Measurements from ENCODE around the gene ZNF367.

ZNF367 gene

GRCh38 chr9:96418083-96418919 lies at the start of gene ZNF367:
TSS of gene ZNF367 (minus strand) at chr9:96418370. CDS start at chr9:96418032, 338 bp downstream.
- DNase-seq (ENCODE audit: low read depth in 2 of 2, low spot score in 1 of 2), result peak; percentile 75 to 85

- DNase-seq (ENCODE audit: low read depth in 2 of 2, low spot score in 1 of 2), result no peak
Measured at GRCh38 chr9:96467784-96468183, 49.6 kb upstream of the ZNF367 start.

DNA sequence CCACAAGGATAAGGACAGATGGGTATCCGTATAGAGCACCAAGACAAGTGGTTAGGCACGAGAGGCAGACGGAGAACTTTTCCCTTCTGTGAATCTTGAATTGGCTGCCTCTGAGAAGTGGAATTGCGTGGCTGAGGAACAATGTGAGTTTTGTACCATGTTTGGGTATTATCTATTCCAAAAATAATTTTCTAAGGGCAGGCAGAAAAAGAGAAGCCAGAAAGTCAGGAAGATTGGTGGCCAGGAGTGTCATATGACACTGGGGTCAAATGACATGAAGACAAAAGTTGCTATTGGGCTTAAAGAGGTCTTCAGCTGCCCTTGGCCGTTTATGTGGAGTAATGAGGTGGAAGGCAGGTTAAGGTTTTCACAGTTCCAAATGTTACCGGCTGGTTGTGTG lies 46.3 kb upstream of the ZNF367 start:
- no peak for DNase-seq (ENCODE audit: low read depth in 2 of 2, low spot score in 1 of 2)

GRCh38 chr9:96462541-96462940 lies 44.4 kb upstream of the ZNF367 start:
- DNase-seq (ENCODE audit: low read depth in 2 of 2, low spot score in 1 of 2), result no peak

GRCh38 chr9:96461336-96461735 lies 43.2 kb upstream of the ZNF367 start:
- DNase-seq (ENCODE audit: low read depth in 2 of 2, low spot score in 1 of 2), result no peak

DNA sequence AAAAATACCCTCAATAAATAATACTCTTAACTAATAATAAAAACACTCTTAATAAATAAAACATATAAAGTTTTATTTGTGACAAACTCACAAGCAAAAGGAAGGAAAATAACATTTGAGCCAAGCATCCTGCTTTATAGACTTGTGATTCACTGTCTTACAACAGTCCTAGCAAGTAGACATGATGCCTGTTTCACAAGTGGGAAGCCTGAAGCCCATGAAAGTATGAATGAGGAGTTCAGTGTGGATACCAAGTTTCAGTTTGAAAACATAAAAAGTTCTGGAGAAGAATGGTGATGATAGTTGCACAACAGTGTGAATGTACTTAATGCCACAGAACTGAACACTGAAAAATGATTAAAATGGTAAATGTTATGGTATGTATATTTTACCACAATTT lies 42.7 kb upstream of the ZNF367 start:
- no peak for DNase-seq (ENCODE audit: low read depth in 2 of 2, low spot score in 1 of 2)

GRCh38 chr9:96460470-96460869 lies 42.3 kb upstream of the ZNF367 start:
- DNase-seq (ENCODE audit: low read depth in 2 of 2, low spot score in 1 of 2), result no peak

- DNase-seq (ENCODE audit: low read depth in 2 of 2, low spot score in 1 of 2), result no peak
Measured at GRCh38 chr9:96459268-96460007, 41.3 kb upstream of the ZNF367 start.

DNA sequence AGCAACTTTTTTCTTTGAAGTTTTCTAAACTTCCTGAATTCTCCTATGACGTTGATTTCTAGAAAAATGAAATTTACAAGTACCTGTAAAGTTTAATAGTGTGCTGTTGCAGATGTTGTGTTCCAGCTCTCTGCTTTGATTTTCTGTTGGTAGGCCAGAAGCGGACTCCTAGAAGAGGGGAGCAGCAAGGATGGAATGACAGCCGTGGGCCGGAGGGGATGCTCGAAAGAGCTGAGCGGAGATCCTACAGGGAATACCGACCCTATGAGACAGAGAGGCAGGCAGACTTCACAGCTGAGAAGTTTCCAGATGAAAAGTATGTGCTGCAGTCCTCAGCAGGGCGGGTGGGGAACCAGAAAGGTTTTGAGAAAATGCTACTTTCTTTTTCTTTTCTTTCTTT lies 40.1 kb upstream of the ZNF367 start:
- DNase-seq (ENCODE audit: low read depth in 2 of 2, low spot score in 1 of 2), result no peak

DNA sequence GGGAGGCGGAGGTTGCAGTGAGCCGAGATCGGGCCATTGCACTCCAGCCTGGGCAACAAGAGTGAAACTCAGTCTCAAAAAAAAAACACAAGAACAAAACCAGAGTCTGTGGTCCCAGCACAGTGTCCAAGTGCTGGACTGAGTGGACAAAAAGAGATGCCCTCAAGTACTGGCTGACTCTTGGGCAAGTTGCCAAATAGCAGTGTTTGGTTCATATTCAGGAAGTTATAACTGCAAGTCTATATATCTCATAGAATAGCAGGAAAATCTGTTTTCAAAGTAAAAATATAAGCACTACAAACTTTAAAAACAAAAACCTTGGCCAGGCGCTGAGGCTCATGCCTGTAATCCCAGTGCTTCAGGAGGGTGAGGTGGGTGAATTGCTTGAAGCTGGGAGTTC lies 39.1 kb upstream of the ZNF367 start:
- DNase-seq (ENCODE audit: low read depth in 2 of 2, low spot score in 1 of 2), result no peak

DNA sequence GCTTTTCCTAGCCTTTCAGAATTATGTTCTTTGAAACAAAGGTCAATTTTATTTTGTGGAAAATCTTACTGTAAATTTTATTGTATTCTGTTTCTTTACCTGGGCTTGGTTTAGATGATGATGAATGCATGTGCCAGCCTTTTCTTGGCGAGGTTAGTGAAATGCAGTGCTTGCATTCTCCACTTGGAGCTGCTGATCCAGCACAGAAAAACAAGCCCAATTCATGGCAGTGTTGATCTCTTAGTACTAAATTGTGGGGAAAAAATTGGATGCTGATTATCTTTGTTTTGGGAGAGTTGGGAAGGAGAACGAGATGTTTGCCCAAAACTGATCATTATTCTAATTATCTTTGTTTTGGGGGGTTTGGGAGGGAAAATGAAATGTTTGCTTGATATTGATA lies 35.5 kb upstream of the ZNF367 start:
- DNase-seq (ENCODE audit: low read depth in 2 of 2, low spot score in 1 of 2), result no peak

DNA sequence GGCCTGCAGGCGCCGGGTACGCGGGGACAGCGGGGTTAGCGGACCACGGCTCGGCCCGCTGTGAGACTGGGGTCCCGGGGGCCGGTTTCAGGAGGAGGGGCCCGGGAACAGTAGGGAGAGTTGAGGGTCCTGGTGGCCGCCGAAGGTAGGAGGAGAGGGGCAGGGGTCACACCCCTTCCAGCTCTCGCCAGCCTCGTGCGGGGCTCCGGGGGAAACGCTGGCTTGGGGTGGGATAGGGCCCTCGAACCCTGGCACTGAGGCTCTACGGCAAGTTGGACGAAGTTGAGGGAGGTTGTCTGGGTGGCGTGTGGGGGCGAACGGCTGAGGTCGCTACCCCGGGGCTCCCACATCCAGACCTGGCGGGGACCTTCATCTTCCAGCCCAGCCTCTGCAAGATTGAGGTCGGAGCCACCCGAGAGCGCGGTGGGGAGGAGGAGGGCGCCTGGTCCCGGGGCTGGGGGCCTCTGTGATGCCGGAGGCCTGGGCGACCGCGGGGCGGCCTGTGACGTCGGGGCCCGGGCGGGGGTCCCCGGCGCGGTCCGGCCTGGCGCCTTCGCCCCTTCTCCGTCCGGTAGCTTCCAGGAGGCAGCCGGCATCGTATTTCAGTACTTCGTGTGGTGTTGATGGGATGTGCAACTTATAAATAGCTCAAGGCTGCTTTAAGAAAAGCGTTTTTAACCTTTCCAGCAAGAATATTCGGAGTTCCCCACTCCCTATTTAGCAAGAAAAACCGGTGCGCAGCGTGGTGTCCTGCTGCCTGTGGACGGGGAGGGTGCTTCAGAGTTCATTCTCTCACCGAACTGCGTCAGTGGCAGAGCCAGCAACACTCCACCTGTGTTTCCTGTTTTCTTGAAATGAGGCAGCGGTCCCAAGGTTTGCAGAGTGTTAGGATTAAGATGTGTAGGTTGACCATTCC lies 32.7 kb upstream of the ZNF367 start:
- DNase-seq (ENCODE audit: low read depth in 2 of 2, low spot score in 1 of 2), result no peak

- peak; percentile 90 to 93 for DNase-seq (ENCODE audit: low read depth in 2 of 2, low spot score in 1 of 2)
Measured at GRCh38 chr9:96449845-96450612, 31.9 kb upstream of the ZNF367 start, which contains the start of gene HABP4. TSS of gene HABP4 (plus strand) at chr9:96450169. CDS start at chr9:96450280, 111 bp downstream.

- no peak for DNase-seq (ENCODE audit: low read depth in 2 of 2, low spot score in 1 of 2)
Measured at GRCh38 chr9:96449523-96449844, 31.3 kb upstream of the ZNF367 start.

GRCh38 chr9:96448546-96449170 lies 30.5 kb upstream of the ZNF367 start:
- no peak for DNase-seq (ENCODE audit: low read depth in 2 of 2, low spot score in 1 of 2)

DNA sequence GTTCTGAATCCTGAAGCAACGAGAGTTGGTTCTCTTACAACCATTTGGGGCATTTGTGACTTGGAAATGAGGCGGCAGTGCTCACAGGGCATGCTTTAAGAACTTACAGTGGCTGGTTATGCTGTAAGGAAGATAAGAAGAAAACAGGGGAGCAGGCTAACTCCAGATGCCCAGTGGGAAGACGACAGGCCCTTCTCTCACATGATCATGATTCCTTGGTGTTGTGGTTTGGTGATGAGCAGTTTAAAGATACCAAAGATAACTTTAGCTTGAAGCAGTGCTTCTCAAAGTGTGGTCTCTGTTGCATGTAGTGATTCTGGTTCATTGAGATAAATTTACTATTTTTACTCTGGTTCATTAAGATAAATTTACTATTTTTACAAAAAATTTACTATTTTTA lies 29.2 kb upstream of the ZNF367 start:
- no peak for DNase-seq (ENCODE audit: low read depth in 2 of 2, low spot score in 1 of 2)

GRCh38 chr9:96442491-96442890 lies 24.3 kb upstream of the ZNF367 start:
- DNase-seq (ENCODE audit: low read depth in 2 of 2, low spot score in 1 of 2), result no peak

- no peak for DNase-seq (ENCODE audit: low read depth in 2 of 2, low spot score in 1 of 2)
Measured at GRCh38 chr9:96441798-96442445, 23.8 kb upstream of the ZNF367 start.

DNA sequence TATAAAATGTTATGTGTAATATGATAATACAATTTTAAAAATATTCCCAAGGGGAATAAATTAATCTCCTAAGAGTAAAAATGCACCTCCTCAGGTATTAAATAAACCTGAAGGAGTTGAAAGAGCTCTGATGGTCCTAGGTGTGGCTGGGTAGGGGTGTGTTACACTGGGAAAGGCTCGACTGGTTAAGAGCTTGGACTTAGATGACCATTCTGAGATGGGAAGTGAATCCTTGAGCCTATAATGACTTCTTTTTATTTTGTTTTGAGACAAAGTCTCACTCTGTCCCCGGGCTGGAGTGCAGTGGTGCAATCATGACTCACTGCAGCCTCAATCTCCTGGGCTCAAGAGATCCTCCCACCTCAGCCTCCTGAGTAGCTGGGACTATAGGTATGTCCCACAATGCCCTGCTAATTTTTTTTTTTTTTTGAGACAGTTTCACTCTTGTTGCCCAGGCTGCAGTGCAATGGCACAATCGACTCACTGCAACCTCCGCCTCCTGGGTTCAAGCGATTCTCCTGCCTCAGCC lies 22.6 kb upstream of the ZNF367 start:
- no peak for DNase-seq (ENCODE audit: low read depth in 2 of 2, low spot score in 1 of 2)
